Mesendoderm (in vitro differentiated cells): ENCODE measurements around the gene CHST8.

Source experiments
- DNase-seq: peaks from one replicate; pipeline ENCODE4 v3.0.0; 2013
- H2AK5ac ChIP-seq: 2 replicates; pipeline ENCODE4 v1.6.1; 2013; ENCODE audit warnings: low read length, inconsistent platforms
- H2BK120ac ChIP-seq: 2 replicates; pipeline ENCODE4 v1.6.1; 2013; ENCODE audit warnings: low read depth, mild to moderate bottlenecking, low read length, moderate library complexity, mixed read lengths
- H2BK15ac ChIP-seq: replicated peaks from 2 replicates; pipeline ENCODE4 v1.6.1; 2013; ENCODE audit warnings: low read depth, mild to moderate bottlenecking, moderate library complexity
- H2BK5ac ChIP-seq: 2 replicates; pipeline ENCODE4 v1.6.1; 2013; ENCODE audit warnings: low read length, inconsistent platforms
- H3K18ac ChIP-seq: 2 replicates; pipeline ENCODE4 v1.6.1; 2013; ENCODE audit warnings: mild to moderate bottlenecking, low read length, mixed read lengths
- H3K23ac ChIP-seq: one replicate; pipeline ENCODE4 v1.6.1; 2013; ENCODE audit warnings: low read length
- H3K27ac ChIP-seq: 2 replicates; pipeline ENCODE4 v1.5.1; 2013; ENCODE audit warnings: low read depth, mild to moderate bottlenecking, inconsistent platforms, low read length, moderate library complexity
- H3K27me3 ChIP-seq: 2 replicates; pipeline ENCODE4 v1.6.1; 2013; ENCODE audit warnings: low read length, control low read depth, mild to moderate bottlenecking, inconsistent platforms; ENCODE audit not compliant: insufficient read depth, poor library complexity
- H3K36me3 ChIP-seq: 2 replicates; pipeline ENCODE4 v1.6.1; 2013; ENCODE audit warnings: low read length, inconsistent platforms; ENCODE audit not compliant: control insufficient read depth, insufficient read depth
- H3K4ac ChIP-seq: one replicate; pipeline ENCODE4 v1.6.1; 2013; ENCODE audit warnings: low read depth, mild to moderate bottlenecking, low read length, moderate library complexity
- H3K4me1 ChIP-seq: 2 replicates; pipeline ENCODE4 v1.6.1; 2013; ENCODE audit warnings: low read depth, low read length, inconsistent platforms; ENCODE audit not compliant: control insufficient read depth
- H3K4me2 ChIP-seq: 2 replicates; pipeline ENCODE4 v1.6.1; 2013; ENCODE audit warnings: low read length
- H3K4me3 ChIP-seq: 2 replicates; pipeline ENCODE4 v1.5.1; 2013; ENCODE audit warnings: mild to moderate bottlenecking, low read length
- H3K56ac ChIP-seq: one replicate; pipeline ENCODE4 v1.6.1; 2013; ENCODE audit warnings: low read length
- H3K79me1 ChIP-seq: 2 replicates; pipeline ENCODE4 v1.6.1; 2013; ENCODE audit warnings: low read length, inconsistent platforms
- H3K79me2 ChIP-seq: 2 replicates; pipeline ENCODE4 v1.6.1; 2013; ENCODE audit warnings: mild to moderate bottlenecking, low read length; ENCODE audit not compliant: control insufficient read depth, insufficient read depth
- H3K9ac ChIP-seq: 2 replicates; pipeline ENCODE4 v1.6.1; 2013; ENCODE audit warnings: low read length, inconsistent platforms
- H4K5ac ChIP-seq: one replicate; pipeline ENCODE4 v1.6.1; 2013; ENCODE audit warnings: low read length
- H4K8ac ChIP-seq: one replicate; pipeline ENCODE4 v1.6.1; 2013; ENCODE audit warnings: low read depth, mild to moderate bottlenecking, control low read depth, low read length, moderate library complexity
- WGBS: extraction: QIAGEN DNeasy Blood & Tissue Kit; methylation state at CpG from one replicate; pipeline ENCODE4 v1.1.7; 2013; ENCODE audit warnings: low lambda C conversion rate, missing lambda C conversion rate; ENCODE audit not compliant: insufficient coverage; ENCODE audit errors: extremely low coverage; 5-methylcytosine and 5-hydroxymethylcytosine counted together

The CHST8 gene

GRCh38 chr19:33624586-33624985 lies 2.8 kb downstream of the CHST8 start:
- no peak overlapping the region for H3K4ac ChIP-seq
- no peak overlapping the region for H3K23ac ChIP-seq
- H4K5ac ChIP-seq = no peak overlapping the region
- H3K4me3 ChIP-seq = no peak overlapping the region
- no peak overlapping the region for H3K4me2 ChIP-seq
- no peak overlapping the region for H3K18ac ChIP-seq
- no peaks in the 10 kb centered on the region for H3K4me1 ChIP-seq
- H3K79me2 ChIP-seq = no peaks in the 10 kb centered on the region
- no peak overlapping the region for H2BK120ac ChIP-seq
- H3K36me3 ChIP-seq = no peaks in the 10 kb centered on the region
- no CpG with 5 or more reads among the region's 5 CpGs for WGBS
- no peak overlapping the region for H2BK15ac ChIP-seq
- H3K9ac ChIP-seq = no peak overlapping the region
- H3K27ac ChIP-seq = no peak overlapping the region
- no peak overlapping the region for H2BK5ac ChIP-seq
- H3K27me3 ChIP-seq = peaks cover 35% of the 10 kb centered on the region
- no peak overlapping the region for H4K8ac ChIP-seq
- H3K79me1 ChIP-seq = no peaks in the 10 kb centered on the region
- H3K56ac ChIP-seq = no peak overlapping the region
- no peak for DNase-seq
- no peak overlapping the region for H2AK5ac ChIP-seq

- DNase-seq = no peak
Measured at GRCh38 chr19:33627526-33627925, 5.8 kb downstream of the CHST8 start.

GRCh38 chr19:33627962-33628839 lies 6.4 kb downstream of the CHST8 start:
- no peaks in the 10 kb centered on the region for H3K36me3 ChIP-seq
- H3K4me2 ChIP-seq = no peak overlapping the region
- no peaks in the 10 kb centered on the region for H3K4me1 ChIP-seq
- H3K9ac ChIP-seq = no peak overlapping the region
- H3K23ac ChIP-seq = no peak overlapping the region
- no peak overlapping the region for H3K4me3 ChIP-seq
- no peaks in the 10 kb centered on the region for H3K79me2 ChIP-seq
- H3K4ac ChIP-seq = no peak overlapping the region
- no peak overlapping the region for H2BK120ac ChIP-seq
- H3K56ac ChIP-seq = no peak overlapping the region
- H2BK5ac ChIP-seq = no peak overlapping the region
- peaks cover 16% of the 10 kb centered on the region for H3K27me3 ChIP-seq
- H3K18ac ChIP-seq = no peak overlapping the region
- no peak overlapping the region for H4K8ac ChIP-seq
- H2BK15ac ChIP-seq = no peak overlapping the region
- H2AK5ac ChIP-seq = no peak overlapping the region
- H3K27ac ChIP-seq = no peak overlapping the region
- no CpG with 5 or more reads among the region's 12 CpGs for WGBS
- H3K79me1 ChIP-seq = no peaks in the 10 kb centered on the region
- no peak for DNase-seq
- H4K5ac ChIP-seq = no peak overlapping the region

More at GRCh38 chr19:33627526-33627925, 5.8 kb downstream of the CHST8 start:
- H3K9ac ChIP-seq = no peak overlapping the region
- H3K4me1 ChIP-seq = no peaks in the 10 kb centered on the region
- no peak overlapping the region for H3K27ac ChIP-seq
- no peak overlapping the region for H3K4me2 ChIP-seq
- WGBS = no CpG with 5 or more reads among the region's 5 CpGs
- H2AK5ac ChIP-seq = no peak overlapping the region
- no peak overlapping the region for H4K5ac ChIP-seq
- no peak overlapping the region for H3K4me3 ChIP-seq
- no peak overlapping the region for H2BK120ac ChIP-seq
- H3K23ac ChIP-seq = no peak overlapping the region
- no peak overlapping the region for H4K8ac ChIP-seq
- no peak overlapping the region for H3K18ac ChIP-seq
- no peaks in the 10 kb centered on the region for H3K36me3 ChIP-seq
- H3K79me2 ChIP-seq = no peaks in the 10 kb centered on the region
- peaks cover 20% of the 10 kb centered on the region for H3K27me3 ChIP-seq
- no peaks in the 10 kb centered on the region for H3K79me1 ChIP-seq
- H3K56ac ChIP-seq = no peak overlapping the region
- H2BK15ac ChIP-seq = no peak overlapping the region
- no peak overlapping the region for H2BK5ac ChIP-seq
- no peak overlapping the region for H3K4ac ChIP-seq

- no peak overlapping the region for H3K18ac ChIP-seq
- no peak overlapping the region for H2BK120ac ChIP-seq
- H3K27ac ChIP-seq = no peak overlapping the region
- no peaks in the 10 kb centered on the region for H3K79me1 ChIP-seq
- H3K79me2 ChIP-seq = no peaks in the 10 kb centered on the region
- no peak overlapping the region for H2AK5ac ChIP-seq
- H3K4me1 ChIP-seq = no peaks in the 10 kb centered on the region
- no peak overlapping the region for H3K4me3 ChIP-seq
- H2BK5ac ChIP-seq = no peak overlapping the region
- H3K4ac ChIP-seq = no peak overlapping the region
- no peak overlapping the region for H2BK15ac ChIP-seq
- H3K23ac ChIP-seq = no peak overlapping the region
- H3K9ac ChIP-seq = no peak overlapping the region
- H3K27me3 ChIP-seq = peaks cover 6% of the 10 kb centered on the region
- no peaks in the 10 kb centered on the region for H3K36me3 ChIP-seq
- no peak for DNase-seq
- no peak overlapping the region for H3K56ac ChIP-seq
- no CpG with 5 or more reads among the region's 13 CpGs for WGBS
- H4K5ac ChIP-seq = no peak overlapping the region
- H3K4me2 ChIP-seq = no peak overlapping the region
- no peak overlapping the region for H4K8ac ChIP-seq
Measured at GRCh38 chr19:33628921-33629825, 7.4 kb downstream of the CHST8 start.

- H3K4me2 ChIP-seq = no peak overlapping the region
- no peak overlapping the region for H3K4ac ChIP-seq
- H2BK5ac ChIP-seq = no peak overlapping the region
- no peaks in the 10 kb centered on the region for H3K36me3 ChIP-seq
- no peak overlapping the region for H3K23ac ChIP-seq
- no peak overlapping the region for H4K8ac ChIP-seq
- no peaks in the 10 kb centered on the region for H3K79me2 ChIP-seq
- no CpG with 5 or more reads among the region's 9 CpGs for WGBS
- no peak overlapping the region for H3K27ac ChIP-seq
- no peak overlapping the region for H3K18ac ChIP-seq
- no peak overlapping the region for H3K4me3 ChIP-seq
- H3K4me1 ChIP-seq = no peaks in the 10 kb centered on the region
- H2BK15ac ChIP-seq = no peak overlapping the region
- no peak overlapping the region for H4K5ac ChIP-seq
- H3K27me3 ChIP-seq = no peaks in the 10 kb centered on the region
- H3K9ac ChIP-seq = no peak overlapping the region
- H3K79me1 ChIP-seq = no peaks in the 10 kb centered on the region
- H2BK120ac ChIP-seq = no peak overlapping the region
- no peak overlapping the region for H2AK5ac ChIP-seq
- DNase-seq = no peak
- no peak overlapping the region for H3K56ac ChIP-seq
Measured at GRCh38 chr19:33629826-33630375, 8.1 kb downstream of the CHST8 start.
